NCI-H226 (cell line): ENCODE results near the gene MSI2.

ENCODE experiments used
- DNase-seq: peaks from one replicate; pipeline ENCODE4 v3.0.0-alpha.2; 2015

The MSI2 gene

GRCh38 chr17:57447357-57447989 is 191.2 kb downstream of the MSI2 start:
- no peak for DNase-seq

- no peak for DNase-seq
Observed at GRCh38 chr17:57447990-57448758, 191.9 kb downstream of the MSI2 start.

- no peak for DNase-seq
Observed at GRCh38 chr17:57448759-57449283, 192.5 kb downstream of the MSI2 start.

GRCh38 chr17:57451191-57451590 is 194.9 kb downstream of the MSI2 start:
- no peak for DNase-seq

GRCh38 chr17:57451643-57452042 is 195.3 kb downstream of the MSI2 start:
- no peak for DNase-seq

GRCh38 chr17:57453841-57454425 is 197.6 kb downstream of the MSI2 start:
- no peak for DNase-seq

- DNase-seq = no peak
Observed at GRCh38 chr17:57454729-57455062, 198.4 kb downstream of the MSI2 start.

- DNase-seq = no peak
Observed at GRCh38 chr17:57455063-57455914, 199.0 kb downstream of the MSI2 start.

GRCh38 chr17:57456622-57457021 is 200.3 kb downstream of the MSI2 start:
- DNase-seq = no peak

GRCh38 chr17:57457188-57457587 is 200.9 kb downstream of the MSI2 start:
- DNase-seq = no peak

GRCh38 chr17:57458718-57459285 is 202.5 kb downstream of the MSI2 start:
- DNase-seq = no peak

- DNase-seq = peak; percentile 65
Observed at GRCh38 chr17:57459286-57459915, 203.1 kb downstream of the MSI2 start.

GRCh38 chr17:57461082-57461481 is 204.8 kb downstream of the MSI2 start:
- DNase-seq = no peak

GRCh38 chr17:57462007-57462579 is 205.8 kb downstream of the MSI2 start:
- no peak for DNase-seq

- peak; percentile 88 for DNase-seq
Observed at GRCh38 chr17:57463103-57463885, 207.0 kb downstream of the MSI2 start.

GRCh38 chr17:57464191-57464864 is 208.0 kb downstream of the MSI2 start:
- no peak for DNase-seq

GRCh38 chr17:57465610-57466009 is 209.3 kb downstream of the MSI2 start:
- no peak for DNase-seq

GRCh38 chr17:57466017-57466471 is 209.7 kb downstream of the MSI2 start:
- DNase-seq = no peak

GRCh38 chr17:57466521-57466920 is 210.2 kb downstream of the MSI2 start:
- DNase-seq = no peak

- no peak for DNase-seq
Observed at GRCh38 chr17:57467226-57467625, 210.9 kb downstream of the MSI2 start.
